GM19468 (cell line): ENCODE measurements around the gene PIM2.
A peak's percentile ranks its signal among the peaks of the same experiment; 100 is the strongest.

Experiments used
- ATAC-seq: cut with Tn5 transposase; IDR thresholded peaks from one replicate; pipeline ENCODE4 v1.9.1; 2021; ENCODE audit warnings: mild to moderate bottlenecking, moderate library complexity, moderate number of reproducible peaks; ENCODE audit not compliant: unreplicated experiment; ENCODE audit errors: extremely low read depth

The PIM2 gene

GRCh38 chrX:48918643-48919340, at the start of gene PIM2:
Gene PIM2 (minus strand): TSS chrX:48919024. CDS start chrX:48918834, 190 bp downstream.
- ATAC-seq = no peak

GRCh38 chrX:48968377-48968776, 49.6 kb upstream of the PIM2 start:
- ATAC-seq = no peak

GRCh38 chrX:48966796-48967579, 48.2 kb upstream of the PIM2 start:
- ATAC-seq = no peak

GRCh38 chrX:48965959-48966358, 47.1 kb upstream of the PIM2 start:
- no peak for ATAC-seq

GRCh38 chrX:48961585-48962091, 42.8 kb upstream of the PIM2 start:
- ATAC-seq = no peak

GRCh38 chrX:48960291-48960690, 41.5 kb upstream of the PIM2 start:
- ATAC-seq = no peak

GRCh38 chrX:48958635-48959094, 39.8 kb upstream of the PIM2 start:
- ATAC-seq = no peak

- peak; percentile 78 for ATAC-seq
Measured at GRCh38 chrX:48957827-48958634, 39.2 kb upstream of the PIM2 start.

GRCh38 chrX:48957477-48957826, 38.6 kb upstream of the PIM2 start, which contains the start of gene OTUD5:
Gene OTUD5 (minus strand): TSS chrX:48957607. CDS start chrX:48957570, 37 bp downstream.
- no peak for ATAC-seq

- ATAC-seq = no peak
Measured at GRCh38 chrX:48956728-48957414, 38.0 kb upstream of the PIM2 start.

- no peak for ATAC-seq
Measured at GRCh38 chrX:48948589-48948988, 29.8 kb upstream of the PIM2 start.

GRCh38 chrX:48945517-48946348, 26.9 kb upstream of the PIM2 start:
- ATAC-seq = no peak

- no peak for ATAC-seq
Measured at GRCh38 chrX:48942895-48943294, 24.1 kb upstream of the PIM2 start.

- no peak for ATAC-seq
Measured at GRCh38 chrX:48940404-48940955, 21.7 kb upstream of the PIM2 start.

GRCh38 chrX:48939524-48940228, 20.9 kb upstream of the PIM2 start:
- ATAC-seq = no peak

- ATAC-seq = peak; percentile 57
Measured at GRCh38 chrX:48938721-48939425, 20.0 kb upstream of the PIM2 start.

- peak; percentile 21 for ATAC-seq
Measured at GRCh38 chrX:48937054-48937907, 18.5 kb upstream of the PIM2 start.
